Upper lobe of left lung (tissue), 4 donors: ENCODE measurements around the gene CEP170.

Source experiments
- EP300 ChIP-seq, 4 donors: sonication (generic); formaldehyde crosslinking; IDR thresholded peaks; one replicate each; pipeline ENCODE4 v1.5.1; 2017; ENCODE audit warnings: antibody characterized with exemption in 4 of 4, control low read depth in 2 of 4
- POLR2A ChIP-seq, 4 donors: fragments of 450-650 bp; IDR thresholded peaks; one replicate each; pipeline ENCODE4 v1.5.1; 2016 to 2017; ENCODE audit warnings: antibody characterized with exemption in 4 of 4, mild to moderate bottlenecking in 2 of 4
- TF ChIP-seq, protein P1 (sequence below), 6 experiments: fragments of 450-650 bp in 4 of 6; fragments of 200-600 bp in 2 of 6; sonication (generic) in 2 of 6; IDR thresholded peaks; one replicate each; pipeline ENCODE4 v1.5.1; 2016 to 2019; ENCODE audit warnings: antibody characterized with exemption in 6 of 6

DNA sequence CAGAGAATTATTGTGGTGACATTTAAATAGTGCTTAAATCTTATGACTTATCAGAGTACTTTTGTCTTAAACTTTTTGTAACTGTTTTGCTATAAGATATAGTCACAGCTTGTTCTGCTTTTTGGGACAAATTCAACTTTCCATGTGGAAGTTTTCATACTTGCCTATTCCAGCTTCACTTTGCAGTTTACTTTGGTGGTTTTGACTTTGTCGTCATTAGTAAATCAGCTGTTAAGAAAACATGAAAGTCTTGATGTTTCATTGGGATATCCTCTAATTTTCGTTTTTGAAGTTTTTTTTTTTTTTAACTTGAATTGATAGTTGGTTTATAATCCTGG is 32.0 kb upstream of the CEP170 start:
- TF ChIP-seq POLR2A (IDR thresholded peaks at IDR 0.05) (no peak), EP300 (IDR thresholded peaks at IDR 0.05) (no peak)
- TF ChIP-seq, protein P1, sequence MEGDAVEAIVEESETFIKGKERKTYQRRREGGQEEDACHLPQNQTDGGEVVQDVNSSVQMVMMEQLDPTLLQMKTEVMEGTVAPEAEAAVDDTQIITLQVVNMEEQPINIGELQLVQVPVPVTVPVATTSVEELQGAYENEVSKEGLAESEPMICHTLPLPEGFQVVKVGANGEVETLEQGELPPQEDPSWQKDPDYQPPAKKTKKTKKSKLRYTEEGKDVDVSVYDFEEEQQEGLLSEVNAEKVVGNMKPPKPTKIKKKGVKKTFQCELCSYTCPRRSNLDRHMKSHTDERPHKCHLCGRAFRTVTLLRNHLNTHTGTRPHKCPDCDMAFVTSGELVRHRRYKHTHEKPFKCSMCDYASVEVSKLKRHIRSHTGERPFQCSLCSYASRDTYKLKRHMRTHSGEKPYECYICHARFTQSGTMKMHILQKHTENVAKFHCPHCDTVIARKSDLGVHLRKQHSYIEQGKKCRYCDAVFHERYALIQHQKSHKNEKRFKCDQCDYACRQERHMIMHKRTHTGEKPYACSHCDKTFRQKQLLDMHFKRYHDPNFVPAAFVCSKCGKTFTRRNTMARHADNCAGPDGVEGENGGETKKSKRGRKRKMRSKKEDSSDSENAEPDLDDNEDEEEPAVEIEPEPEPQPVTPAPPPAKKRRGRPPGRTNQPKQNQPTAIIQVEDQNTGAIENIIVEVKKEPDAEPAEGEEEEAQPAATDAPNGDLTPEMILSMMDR (IDR thresholded peaks at IDR 0.05) = no peak
